NCI-H1417 treated with DMSO at 0.1 percent for 48 hours (cell line): ENCODE results near the gene ARFGEF3.
A peak's percentile ranks its signal among the peaks of the same experiment; 100 is the strongest.
"Not testable (repeated sequence)": the region's sequence is repeated elsewhere in the genome, so short reads cannot be mapped to it uniquely, and the experiment has no call there.

ENCODE experiments used
- DNase-seq: peaks from one replicate; lab custom pipeline; 2025; lab: John Stamatoyannopoulos, UW

Gene ARFGEF3

DNA sequence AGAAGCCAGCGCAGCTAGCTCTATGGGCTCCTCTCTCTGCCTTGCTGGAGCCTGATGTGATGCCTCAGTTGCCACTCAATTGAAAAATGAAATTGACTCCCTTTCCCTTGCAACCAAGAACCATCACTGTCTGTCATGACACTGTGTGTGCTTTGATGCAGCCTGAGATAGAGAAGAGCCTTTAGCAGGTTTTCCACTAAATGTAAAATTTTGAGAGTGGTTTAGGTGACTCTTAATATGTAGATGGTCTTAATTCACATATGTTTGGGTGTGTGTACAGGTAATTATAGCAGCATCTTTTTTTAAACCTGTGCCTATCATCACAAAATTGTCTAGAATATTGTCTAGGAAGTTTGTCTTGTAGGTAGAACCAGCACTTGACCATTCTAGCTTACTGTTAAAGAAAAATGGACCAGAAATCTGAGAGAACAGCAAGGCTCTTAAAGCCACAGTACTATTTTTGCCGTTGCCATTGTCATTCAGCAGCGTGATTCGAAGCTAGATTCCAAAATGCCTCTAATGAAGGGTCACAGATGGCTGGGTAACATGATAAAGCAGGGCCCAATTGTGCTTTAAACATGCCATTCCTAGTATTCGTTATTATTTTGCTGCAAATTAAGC is 1.3 kb downstream of the ARFGEF3 start:
- DNase-seq: no peak

DNA sequence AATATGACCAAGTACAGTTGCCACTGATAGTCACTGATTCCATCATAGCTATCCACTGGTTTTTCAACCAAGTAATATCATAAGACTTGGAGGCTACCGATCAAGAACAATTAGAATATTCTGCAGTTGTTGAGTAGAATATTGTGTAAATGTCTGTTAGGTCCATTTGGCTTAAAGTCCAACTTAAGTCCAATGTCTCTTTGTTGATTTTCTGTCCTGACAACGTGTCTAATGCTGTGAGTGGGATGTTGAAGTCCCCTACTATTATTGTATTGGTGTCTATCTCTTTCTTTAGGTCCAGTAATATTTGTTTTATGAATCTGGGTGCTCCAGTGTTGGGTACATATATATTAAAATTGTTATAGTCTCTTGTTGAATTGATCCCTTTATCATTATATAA is 13.9 kb downstream of the ARFGEF3 start:
- no peak for DNase-seq

DNA sequence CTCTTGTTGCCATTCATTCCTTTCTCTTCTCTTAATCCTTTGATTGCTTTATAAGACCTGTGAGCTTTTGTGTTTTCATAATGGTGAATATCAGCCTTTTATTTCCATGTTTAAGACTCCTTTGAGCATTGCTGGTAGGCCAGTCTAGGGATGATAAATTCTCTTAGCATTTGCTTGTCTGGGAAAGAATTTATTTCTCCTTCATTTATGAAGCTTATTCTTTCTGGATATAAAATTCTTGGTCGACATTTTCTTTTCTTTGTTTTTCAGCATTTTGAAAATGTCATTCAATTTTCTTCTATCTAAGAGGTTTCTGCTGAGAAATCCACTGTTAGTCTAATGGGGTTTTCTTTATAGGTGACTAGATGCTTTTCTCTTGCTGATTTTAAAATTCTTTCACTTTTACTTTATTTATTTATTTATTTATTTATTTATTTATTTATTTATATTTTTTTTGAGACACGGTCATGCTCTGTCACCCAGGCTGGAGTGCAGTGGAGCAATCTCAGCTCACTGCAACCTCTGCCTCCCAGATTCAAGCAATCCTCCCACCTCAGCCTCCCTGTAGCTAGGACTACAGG is 15.0 kb downstream of the ARFGEF3 start:
- no peak for DNase-seq

DNA sequence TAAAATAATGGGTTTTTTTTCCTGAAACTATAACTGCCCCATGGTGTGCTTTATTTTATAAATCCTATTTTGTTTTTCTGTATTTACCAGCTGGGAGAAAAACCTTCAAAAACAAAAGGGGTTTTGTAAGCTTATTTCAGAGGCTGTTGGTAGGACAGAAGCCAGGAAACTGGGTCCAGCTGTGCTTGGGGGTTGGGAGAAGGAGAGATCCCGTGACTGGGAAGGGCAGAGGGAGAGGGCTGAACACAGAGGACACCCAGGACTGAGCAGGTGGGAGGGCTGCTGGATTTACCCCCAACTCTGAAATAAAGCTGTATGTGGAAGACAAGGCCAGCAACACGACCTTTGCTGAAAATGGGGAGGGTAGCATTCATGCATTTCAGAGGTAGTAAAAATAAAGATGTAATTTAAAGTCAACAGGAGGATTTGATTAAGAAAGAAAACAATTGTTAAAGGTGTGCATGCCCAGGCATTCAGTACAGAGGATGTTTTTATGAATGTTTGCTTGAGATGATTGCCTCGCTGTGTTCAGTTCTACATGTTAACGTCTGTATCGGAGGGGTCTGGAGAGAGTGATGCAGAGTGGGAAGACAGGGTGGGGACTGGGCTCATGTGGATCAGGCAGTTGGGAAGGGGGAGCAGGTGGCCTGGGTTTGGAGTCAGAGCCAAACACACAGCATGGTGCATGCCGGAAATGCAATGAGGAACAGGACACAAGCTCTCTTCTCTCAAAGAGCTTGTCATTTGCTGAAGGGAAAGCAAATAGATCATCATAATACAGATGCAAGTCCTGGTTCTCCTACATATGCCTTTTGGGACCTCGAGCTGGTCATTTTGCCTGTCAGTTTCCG is 21.4 kb downstream of the ARFGEF3 start:
- peak; percentile 75 for DNase-seq

DNA sequence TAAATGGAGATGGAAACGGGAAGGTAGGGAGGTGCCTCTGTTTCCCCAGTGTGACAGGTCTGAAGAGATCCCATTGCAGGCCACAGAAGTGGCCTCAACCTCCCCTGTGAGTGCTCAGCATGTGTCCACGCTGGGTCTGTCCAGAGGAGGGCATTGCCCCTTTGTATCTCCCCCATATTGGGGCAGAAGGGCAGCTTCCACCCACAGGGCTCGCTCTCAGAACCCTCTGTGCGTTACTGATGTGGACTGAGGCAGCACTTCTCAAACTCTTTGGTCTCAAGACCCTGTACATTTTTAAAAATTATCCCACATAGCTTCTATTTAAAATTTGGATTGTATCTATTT is 22.0 kb downstream of the ARFGEF3 start:
- DNase-seq: no peak

DNA sequence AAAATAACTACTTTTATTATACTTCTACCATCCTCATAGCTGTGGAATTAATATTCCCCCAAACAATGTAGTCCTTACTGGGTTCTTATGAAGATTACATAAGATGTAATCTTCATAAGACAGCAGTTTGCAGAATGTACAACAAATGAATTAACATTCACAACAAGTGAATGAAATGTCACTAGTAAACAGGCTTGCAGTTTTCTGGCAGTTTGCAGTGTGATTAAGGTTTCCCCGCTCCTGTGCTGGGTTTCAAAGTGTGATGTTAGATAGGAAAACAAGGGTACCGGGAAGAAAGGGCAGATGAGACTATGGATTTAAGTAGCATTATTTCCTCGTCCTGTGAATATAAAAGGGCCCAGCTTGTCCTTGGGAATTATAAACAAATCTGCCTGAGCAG is 22.5 kb downstream of the ARFGEF3 start:
- no peak for DNase-seq

DNA sequence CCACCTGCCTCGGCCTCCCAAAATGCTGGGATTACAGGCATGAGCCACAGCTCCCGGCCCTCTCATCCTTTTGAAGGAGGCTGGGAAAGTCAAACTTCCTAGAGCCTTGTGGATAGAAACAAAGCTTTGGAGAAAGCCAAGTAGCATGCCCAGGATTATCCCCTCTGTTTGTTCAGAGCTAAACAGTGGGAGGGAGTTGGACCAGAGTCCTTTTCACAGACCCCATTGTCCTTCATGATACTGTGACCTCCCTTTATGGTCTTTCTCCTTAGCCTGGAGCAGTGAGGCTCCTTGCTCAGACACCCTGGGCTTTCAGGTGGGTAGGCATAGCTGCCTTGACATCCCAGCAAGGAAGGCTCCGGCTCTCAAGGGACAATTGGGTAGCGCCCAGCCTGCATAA is 25.4 kb downstream of the ARFGEF3 start:
- DNase-seq: no peak

DNA sequence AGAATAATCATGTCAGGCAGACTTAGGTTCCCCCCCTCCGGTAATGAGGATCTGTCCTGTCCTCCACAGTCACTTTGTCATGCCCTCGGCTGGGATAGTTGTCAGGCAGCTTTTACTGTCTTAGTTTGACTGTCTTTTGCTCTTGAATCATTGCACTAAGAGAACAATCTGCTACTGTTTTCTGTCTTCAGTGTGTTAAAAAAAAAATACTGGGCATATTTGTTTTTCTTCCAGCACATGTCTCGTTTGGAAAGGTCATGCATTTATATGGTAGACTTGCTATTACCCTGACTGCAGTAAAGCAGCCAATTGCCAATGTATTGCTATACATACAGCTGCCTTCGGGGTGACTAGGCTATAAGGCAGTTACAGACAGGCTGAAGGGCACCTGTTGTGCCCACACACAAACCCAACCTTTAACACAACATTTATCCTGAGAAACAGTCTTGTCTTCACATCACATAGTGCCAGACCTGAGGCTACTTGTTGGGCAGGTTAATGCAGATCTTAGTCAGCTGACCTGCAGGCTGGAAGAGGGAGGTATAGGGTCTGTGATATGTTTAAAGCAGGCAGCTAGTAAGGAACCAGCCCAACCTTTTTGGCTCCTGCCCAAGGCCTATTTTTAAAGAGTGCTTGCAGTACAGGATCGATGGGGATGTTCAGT is 26.7 kb downstream of the ARFGEF3 start:
- DNase-seq: no peak

DNA sequence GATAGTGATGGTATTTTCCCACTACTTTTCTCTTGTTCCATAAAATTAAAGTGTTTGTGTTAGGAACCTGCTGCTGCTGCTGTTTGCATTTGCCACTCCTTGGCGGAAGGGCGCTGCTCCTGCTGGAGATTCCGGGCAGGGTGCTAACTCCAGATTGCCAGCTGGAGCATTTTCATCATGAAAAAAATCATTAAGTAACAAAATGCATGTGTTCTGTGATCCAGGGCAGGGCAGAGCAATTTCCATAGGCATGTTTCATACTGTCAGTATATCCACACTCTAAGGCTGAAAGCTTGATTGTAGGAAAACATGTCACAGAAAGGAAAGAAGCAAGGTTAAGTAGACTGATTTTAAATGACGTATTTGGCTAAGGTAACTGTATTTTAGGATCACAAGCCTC is 32.5 kb downstream of the ARFGEF3 start:
- DNase-seq: no peak

DNA sequence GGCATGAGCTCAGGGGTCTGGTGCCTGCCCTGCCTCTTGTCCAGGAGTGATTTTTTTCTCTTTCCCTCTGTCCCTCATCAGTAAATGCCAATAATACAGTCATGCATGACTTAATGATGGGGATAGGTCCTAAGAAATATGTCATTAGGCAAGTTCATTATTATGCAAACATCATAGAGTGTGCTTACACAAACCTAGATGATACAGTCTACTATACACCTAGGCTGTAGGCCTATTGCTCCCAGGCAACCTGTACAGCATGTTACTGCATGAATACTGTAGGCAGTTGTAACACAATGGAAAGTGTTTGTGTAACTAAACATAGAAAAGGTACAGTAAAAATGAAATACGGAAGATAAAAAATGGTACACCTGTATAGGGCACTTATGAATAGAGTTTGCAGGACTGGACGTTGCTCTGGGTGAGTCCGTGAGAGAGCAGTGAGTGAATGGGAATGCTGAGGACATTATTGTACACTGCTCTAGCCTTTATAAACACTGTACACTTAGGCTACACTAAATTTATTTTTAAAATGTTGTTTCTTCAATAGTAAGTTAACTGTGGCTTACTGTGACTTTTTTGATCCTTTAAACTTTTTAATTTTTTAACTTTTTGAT is 34.5 kb downstream of the ARFGEF3 start:
- DNase-seq: no peak

DNA sequence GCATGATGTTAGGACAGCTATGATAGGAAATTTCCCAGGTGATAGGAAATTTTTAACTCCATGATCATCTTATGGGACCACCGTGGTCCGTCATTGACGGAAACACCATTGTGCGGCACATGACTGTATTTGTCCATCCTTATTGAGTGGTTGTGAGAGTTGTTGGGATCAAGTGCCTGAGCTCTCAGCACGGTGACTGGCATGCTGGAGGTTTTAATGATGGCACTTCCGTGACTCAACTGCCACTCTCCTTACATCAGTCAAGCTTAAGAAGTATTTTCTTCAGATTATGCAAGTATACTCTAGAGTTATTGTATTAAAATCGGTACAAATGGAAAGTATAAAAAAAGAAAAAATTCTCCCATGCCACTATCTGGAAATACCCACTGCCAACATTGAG is 35.8 kb downstream of the ARFGEF3 start:
- no peak for DNase-seq

DNA sequence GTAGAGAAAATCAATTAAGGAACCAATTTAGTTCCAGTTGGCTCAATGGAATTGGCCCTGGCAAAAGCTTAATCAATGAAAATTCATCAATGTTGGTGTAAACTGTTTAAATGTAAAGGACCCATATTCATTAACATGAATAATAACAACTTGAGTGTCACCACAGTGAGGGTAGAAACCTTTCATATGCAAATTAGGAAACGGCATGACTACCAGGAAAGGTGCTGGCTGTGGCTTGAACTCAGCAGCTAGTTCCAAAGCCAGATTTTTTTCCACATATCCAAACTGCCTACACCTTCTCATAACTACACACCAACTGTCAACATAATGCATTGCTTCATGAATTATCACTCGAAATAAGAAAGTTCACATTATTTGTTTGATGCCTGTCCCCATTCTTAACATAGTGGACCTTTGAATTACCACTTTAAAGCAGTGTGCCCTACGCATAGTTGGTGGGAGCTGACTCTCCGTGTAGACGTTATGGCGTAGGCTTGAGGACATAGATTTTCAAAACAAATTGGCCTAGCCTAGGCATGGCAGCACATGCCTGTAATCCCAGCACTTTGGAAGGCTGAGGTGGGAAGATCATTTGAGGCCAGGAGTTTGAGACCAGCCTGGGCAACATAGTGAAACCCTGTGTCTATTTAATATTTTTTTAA is 36.8 kb downstream of the ARFGEF3 start:
- DNase-seq: no peak

DNA sequence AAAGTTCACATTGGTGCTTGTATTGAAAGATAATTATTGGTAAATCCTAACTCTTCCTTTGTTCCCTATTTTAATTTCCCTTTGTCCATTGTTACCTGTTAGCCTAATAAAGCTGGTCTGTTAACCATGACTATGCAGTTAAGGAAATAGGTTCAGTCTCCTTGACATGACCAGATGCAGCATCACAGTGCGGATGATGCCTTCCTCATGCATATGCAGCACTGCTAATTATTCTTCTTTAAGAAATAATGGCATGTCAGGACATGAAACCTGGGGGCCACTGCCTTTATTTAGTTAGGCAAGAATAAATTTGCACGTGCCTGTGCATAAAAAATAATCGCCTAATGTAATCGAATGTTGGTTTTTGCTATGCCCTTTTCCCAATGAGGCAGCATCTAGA is 40.1 kb downstream of the ARFGEF3 start:
- no peak for DNase-seq

DNA sequence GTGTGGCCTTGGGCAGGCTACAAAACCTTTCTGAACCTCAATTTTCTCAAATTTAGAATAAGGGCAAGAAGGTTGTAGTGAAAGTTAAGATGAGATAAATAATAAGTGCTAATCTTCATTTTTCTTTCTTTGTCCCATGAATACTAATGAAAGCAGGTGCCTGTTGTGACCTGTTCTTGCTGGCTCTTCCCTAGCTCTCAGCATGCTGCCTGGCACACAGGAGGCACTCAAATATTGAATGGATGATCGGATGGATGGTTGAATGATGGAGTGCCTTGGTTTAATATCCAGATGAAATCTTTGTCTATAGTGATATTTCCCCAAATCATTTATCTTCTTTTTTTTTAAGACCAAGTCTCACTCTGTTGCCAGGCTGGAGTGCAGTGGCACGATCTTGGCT is 41.6 kb downstream of the ARFGEF3 start:
- DNase-seq: no peak

DNA sequence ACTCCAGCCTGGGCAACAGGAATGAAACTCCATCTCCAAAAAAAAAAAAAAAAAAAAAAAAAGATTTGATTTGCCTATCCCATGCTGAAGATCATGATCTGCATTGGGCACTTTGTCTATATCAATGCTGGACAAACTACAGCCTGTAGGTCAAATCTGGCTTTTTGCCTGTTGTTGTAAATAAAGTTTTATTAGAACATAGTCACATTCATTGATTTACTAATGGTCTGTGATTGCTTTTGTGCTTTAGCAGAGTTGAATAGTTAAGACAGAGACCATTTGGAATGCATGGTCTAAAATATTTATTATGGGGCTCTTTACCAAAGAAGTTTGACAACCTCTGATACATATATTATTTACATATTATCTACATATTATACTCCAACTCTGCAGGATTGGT is 42.6 kb downstream of the ARFGEF3 start:
- DNase-seq: no peak

DNA sequence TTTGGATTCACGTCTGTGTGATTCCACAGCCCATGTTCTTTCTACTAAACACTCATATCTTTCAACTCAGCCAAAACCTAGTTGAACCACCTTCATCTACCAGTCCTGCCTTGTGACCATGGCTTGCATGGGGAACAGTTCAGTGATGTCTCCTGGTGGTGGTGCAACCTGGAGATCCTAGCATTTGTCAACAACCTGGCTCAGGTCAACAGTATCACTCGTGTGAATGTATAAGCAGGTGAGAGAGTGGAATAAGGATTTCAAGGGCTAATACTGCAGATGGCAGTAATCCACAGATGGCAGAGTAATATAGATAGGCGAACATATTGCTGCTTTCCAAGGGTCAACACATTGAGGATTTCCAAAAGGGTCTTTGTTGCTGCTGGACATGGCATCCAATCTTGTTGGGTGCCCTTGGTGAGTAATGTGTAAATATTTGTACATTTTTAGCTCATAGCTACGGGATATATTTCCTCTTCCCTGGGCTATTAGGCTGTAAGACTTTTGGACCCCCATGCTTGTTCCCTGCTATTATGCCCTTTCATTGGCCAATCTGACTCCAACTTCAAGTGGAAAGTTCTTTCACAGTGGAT is 43.1 kb downstream of the ARFGEF3 start:
- no peak for DNase-seq

DNA sequence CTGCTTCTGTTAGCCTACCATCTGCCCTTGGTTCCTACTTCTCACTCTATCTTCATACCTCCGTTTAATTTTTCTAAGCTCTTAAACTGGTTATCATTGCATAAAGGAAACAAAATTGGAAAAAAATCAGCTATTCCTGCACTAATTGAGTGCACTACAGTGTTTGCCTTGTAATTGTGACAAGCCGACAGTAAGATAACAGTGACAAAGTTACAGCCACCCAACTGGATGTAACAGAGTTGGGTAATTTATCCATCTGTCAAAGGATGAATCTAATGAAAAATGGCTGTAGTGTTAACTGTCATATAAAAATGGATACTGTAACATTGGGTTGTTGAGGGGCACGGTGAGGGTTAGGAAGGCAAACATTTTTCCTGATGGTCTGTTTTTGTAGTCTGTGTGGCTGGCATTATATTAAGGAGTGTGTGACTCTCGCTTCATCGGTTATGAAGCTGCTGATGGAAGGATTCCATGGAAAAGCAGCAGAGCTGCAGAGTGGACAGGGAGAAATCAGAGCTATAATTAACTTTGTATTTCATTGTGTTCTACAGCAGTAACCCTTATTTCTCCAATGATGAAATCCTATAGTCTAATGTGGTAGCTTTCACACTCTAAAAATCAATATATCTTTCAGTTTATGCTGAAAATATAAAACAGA is 43.8 kb downstream of the ARFGEF3 start:
- DNase-seq: no peak

DNA sequence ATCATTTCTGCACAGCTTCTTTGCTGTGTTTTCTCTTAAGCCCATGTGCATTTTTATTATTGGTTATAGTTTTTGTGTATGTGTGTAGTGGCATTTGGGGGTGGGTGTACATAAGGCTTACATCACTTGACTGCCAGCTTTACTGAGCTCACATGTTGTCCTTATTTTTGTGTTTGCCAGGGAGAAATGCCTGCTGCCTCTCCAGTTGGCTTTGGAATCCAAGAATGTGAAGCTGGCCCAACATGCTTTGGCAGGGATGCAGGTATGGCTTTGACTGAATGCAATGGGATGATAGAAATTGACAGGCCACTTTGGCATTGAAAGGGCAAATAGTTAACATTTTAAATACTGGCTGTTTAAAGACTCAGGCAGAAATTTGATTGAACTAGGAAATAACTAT is 45.1 kb downstream of the ARFGEF3 start:
- no peak for DNase-seq

DNA sequence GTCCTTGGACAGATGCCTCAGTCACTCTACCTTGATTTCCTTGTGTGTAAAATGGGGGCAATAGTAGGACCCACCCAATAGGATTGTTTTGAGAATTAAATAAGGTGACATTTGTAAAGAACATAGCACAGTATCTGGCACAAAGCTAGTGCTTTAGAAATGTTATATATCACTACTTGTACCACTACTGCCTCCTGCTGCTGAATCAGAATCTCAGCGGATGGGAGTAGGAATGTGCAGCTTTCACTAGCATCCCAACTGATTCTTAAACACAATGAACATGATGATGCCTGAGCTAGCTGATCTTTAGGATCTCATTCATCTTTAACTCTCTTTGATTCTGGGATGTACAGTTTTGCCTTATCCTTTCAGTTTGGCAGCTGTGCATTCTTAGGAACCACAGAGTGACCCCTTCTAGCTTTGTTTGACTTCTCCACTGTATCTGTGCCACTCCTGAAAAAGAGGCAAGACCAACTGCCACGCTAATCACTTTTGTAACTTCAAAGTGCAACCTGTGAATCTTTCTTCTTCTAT is 49.4 kb downstream of the ARFGEF3 start:
- DNase-seq: no peak

DNA sequence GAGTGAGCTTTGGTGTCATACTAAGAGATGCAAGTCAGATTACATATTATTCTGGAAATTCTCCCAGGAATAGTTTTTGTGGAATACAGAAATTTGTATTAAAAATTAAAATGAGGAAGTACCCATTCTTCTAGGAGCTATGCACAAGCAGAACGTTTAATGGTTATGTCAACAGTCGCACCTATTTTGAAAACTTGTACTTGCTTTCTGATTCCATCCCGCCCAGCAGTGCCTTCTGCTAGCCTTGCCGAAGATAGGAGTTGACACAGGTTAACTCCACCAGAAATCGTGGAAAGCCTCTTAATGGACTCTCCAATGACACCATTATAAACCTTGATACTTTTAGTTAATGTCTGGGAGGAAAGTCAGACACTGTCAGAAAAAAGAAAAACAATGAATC is 49.9 kb downstream of the ARFGEF3 start:
- DNase-seq: no peak

DNA sequence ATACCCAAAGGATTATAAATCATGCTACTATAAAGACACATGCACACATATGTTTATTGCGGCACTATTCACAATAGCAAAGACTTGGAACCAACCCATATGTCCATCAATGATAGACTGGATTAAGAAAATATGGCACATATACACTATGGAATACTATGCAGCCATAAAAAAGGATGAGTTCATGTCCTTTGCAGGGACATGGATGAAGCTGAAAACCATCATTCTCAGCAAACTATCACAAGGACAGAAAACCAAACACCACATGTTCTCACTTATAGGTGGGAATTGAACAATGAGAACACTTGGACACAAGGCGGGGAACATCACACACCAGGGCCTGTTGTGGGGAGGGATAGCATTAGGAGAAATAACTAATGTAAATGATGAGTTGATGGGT is 50.8 kb downstream of the ARFGEF3 start:
- DNase-seq: not testable (repeated sequence)
